Erythroblast (primary cell): ENCODE data around the gene CHMP6.

Source experiments
- GATA1 ChIP-seq: IDR thresholded peaks from 2 replicates; pipeline ENCODE4 v1.6.1; 2011; ENCODE audit warnings: low read depth, mild to moderate bottlenecking, control low read depth, low read length, moderate library complexity
- POLR2A ChIP-seq: IDR thresholded peaks from 2 replicates; pipeline ENCODE4 v1.6.1; 2011; ENCODE audit warnings: mild to moderate bottlenecking, low read length

DNA sequence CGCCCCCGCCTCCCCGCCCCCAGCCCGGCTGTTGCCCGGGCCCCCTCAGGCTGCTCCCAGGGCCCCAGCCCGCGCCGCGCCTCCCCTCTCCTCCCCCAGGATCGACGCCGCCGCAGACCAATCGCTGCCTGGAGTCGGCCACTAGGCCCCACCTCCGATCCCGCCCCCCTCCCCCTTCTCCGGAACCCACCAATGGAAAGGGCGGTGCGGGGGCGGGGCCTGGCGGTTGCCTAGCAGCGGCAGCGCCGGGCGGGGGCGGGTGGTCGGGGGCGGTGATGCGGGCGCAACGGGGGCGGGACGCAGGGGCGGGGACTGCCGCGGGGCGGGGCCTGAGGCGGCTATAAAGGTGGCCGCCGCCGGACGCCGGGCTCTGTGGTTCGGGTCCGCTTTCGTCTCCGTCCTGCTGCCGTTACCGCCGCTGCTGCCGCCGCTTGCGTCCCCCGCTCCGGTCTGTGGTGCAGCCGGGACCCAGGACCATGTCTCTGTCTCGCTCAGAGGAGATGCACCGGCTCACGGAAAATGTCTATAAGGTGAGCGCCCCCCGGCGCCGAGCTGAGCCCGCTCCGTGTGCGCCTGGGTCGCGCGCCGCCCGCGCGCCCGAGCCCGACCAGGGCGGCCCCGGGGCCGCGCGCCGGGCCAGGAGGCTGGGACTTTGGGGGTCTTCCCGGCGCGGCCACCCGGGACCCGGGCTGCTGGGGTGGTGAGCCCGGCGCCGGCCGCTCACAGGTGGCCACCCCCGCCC lies 43.3 kb downstream of the CHMP6 start, which contains the start of gene BAIAP2:
- TF ChIP-seq POLR2A (peak; percentile 66), GATA1 (no peak)
